ENCODE measurements around the gene CDKN2D. TPM values are rescaled to one million over a fixed set of nuclear protein-coding genes. Genes with fewer than 3 reads are reported as not detected.

The CDKN2D gene
- total and polyA plus RNA-seq, 10 of the 15 experiments (the other 5 are each of a cell fraction or from before 2014, with no cell fraction given) = 0.53 to 17.2 (median 6.7) TPM

- TF ChIP-seq CHD2 (IDR thresholded peaks at IDR 0.05; ENCODE audit: borderline replicate concordance, low read depth, low read length) (no peak), BRCA1 (IDR thresholded peaks at IDR 0.05; ENCODE audit: low read depth, low read length) (no peak), POLR2AphosphoS5 (IDR thresholded peaks at IDR 0.05; ENCODE audit: low read length) (peak; percentile 76), GATAD2B (conservative IDR thresholded peaks at IDR 0.05; ENCODE audit: low read depth) (peak; percentile 79; the same call in 1 of the 2 replicates), MYB (IDR thresholded peaks at IDR 0.05; ENCODE audit: borderline replicate concordance, low read depth, low read length) (no peak), STAT1 (conservative IDR thresholded peaks at IDR 0.05) (0 out of 2 replicates have a peak, but pooled peaks have one; percentile 62), ZNF24 (IDR thresholded peaks at IDR 0.05) (0 out of 2 replicates have a peak, but pooled peaks have one; percentile 34), ZNF622 (IDR thresholded peaks at IDR 0.05) (no peak), IKZF1 (conservative IDR thresholded peaks at IDR 0.05) (peak; percentile 41), TAF1 (IDR thresholded peaks at IDR 0.05; ENCODE audit: borderline replicate concordance, low read depth, low read length) (peak; percentile 94), RUNX3 (IDR thresholded peaks at IDR 0.05; ENCODE audit: low read length) (0 out of 2 replicates have a peak, but pooled peaks have one; percentile 12), LARP7 (IDR thresholded peaks at IDR 0.05) (peak; percentile 96), ZNF207 (IDR thresholded peaks at IDR 0.05; ENCODE audit: borderline replicate concordance) (0 out of 2 replicates have a peak, but pooled peaks have one; percentile 62), PKNOX1 (IDR thresholded peaks at IDR 0.05) (peak; percentile 36; the same call in 1 of the 2 replicates), BHLHE40 (IDR thresholded peaks at IDR 0.05; ENCODE audit: borderline replicate concordance in 1 of 2, low read depth in 2 of 2, low read length in 1 of 2) (peak in 1 of 2 experiments; percentile 16; a peak in 2 of 4 replicates), ZSCAN29 (IDR thresholded peaks at IDR 0.05) (peak; percentile 58; the same call in 1 of the 2 replicates), EGR1 (IDR thresholded peaks at IDR 0.05; ENCODE audit: borderline replicate concordance in 1 of 2, low read depth in 2 of 2, low read length in 2 of 2) (0 out of 3 replicates have a peak, but pooled peaks of 1 of the 2 experiments have one; percentile 11), POLR2A (IDR thresholded peaks at IDR 0.05; ENCODE audit: low read depth, low read length) (peak; percentile 95), NR2C1 (IDR thresholded peaks at IDR 0.05) (0 out of 2 replicates have a peak, but pooled peaks have one; percentile 33), BACH1 (IDR thresholded peaks at IDR 0.05; ENCODE audit: borderline replicate concordance) (peak; percentile 69; the same call in 1 of the 2 replicates), TCF3 (IDR thresholded peaks at IDR 0.05; ENCODE audit: borderline replicate concordance, insufficient read depth, low read depth, low read length) (0 out of 2 replicates have a peak, but pooled peaks have one; percentile 53), JUND (IDR thresholded peaks at IDR 0.05; ENCODE audit: low read depth, low read length) (no peak), DPF2 (IDR thresholded peaks at IDR 0.05) (peak; percentile 66), ZNF217 (IDR thresholded peaks at IDR 0.05) (peak; percentile 30; the same call in 1 of the 2 replicates)
- TF ChIP-seq, protein P1, sequence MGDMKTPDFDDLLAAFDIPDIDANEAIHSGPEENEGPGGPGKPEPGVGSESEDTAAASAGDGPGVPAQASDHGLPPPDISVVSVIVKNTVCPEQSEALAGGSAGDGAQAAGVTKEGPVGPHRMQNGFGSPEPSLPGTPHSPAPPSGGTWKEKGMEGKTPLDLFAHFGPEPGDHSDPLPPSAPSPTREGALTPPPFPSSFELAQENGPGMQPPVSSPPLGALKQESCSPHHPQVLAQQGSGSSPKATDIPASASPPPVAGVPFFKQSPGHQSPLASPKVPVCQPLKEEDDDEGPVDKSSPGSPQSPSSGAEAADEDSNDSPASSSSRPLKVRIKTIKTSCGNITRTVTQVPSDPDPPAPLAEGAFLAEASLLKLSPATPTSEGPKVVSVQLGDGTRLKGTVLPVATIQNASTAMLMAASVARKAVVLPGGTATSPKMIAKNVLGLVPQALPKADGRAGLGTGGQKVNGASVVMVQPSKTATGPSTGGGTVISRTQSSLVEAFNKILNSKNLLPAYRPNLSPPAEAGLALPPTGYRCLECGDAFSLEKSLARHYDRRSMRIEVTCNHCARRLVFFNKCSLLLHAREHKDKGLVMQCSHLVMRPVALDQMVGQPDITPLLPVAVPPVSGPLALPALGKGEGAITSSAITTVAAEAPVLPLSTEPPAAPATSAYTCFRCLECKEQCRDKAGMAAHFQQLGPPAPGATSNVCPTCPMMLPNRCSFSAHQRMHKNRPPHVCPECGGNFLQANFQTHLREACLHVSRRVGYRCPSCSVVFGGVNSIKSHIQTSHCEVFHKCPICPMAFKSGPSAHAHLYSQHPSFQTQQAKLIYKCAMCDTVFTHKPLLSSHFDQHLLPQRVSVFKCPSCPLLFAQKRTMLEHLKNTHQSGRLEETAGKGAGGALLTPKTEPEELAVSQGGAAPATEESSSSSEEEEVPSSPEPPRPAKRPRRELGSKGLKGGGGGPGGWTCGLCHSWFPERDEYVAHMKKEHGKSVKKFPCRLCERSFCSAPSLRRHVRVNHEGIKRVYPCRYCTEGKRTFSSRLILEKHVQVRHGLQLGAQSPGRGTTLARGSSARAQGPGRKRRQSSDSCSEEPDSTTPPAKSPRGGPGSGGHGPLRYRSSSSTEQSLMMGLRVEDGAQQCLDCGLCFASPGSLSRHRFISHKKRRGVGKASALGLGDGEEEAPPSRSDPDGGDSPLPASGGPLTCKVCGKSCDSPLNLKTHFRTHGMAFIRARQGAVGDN (IDR thresholded peaks at IDR 0.05) = peak; percentile 88
Observed at GRCh38 chr19:10543420-10544241, 25.1 kb downstream of the CDKN2D start, which contains the start of gene ATG4D (continued).

All from GM12878 (cell line).